Osteoblast (primary cell): ENCODE measurements around the gene PFN3. TPM values are rescaled to one million over a fixed set of nuclear protein-coding genes. Genes with fewer than 3 reads are reported as not detected.

Experiments
- DNase-seq: peaks from one replicate; pipeline ENCODE4 v3.0.0; 2011; ENCODE audit warnings: low spot score, mixed read lengths; ENCODE audit not compliant: insufficient read length; ENCODE audit errors: missing footprints
- H2AFZ ChIP-seq: 2 replicates; pipeline ENCODE4 v1.6.0; 2011; ENCODE audit warnings: mild to moderate bottlenecking, low read length
- H3K27ac ChIP-seq: 2 replicates; pipeline ENCODE4 v1.5.1; 2011; ENCODE audit warnings: mild to moderate bottlenecking, low read depth, low read length, moderate library complexity
- H3K27me3 ChIP-seq: 2 replicates; pipeline ENCODE4 v1.6.0; 2012; ENCODE audit warnings: mild to moderate bottlenecking, control low read depth, inconsistent platforms, low read length, moderate library complexity; ENCODE audit not compliant: insufficient read depth
- H3K36me3 ChIP-seq: 2 replicates; pipeline ENCODE4 v1.5.1; 2011; ENCODE audit warnings: mild to moderate bottlenecking, low read length, control low read depth, moderate library complexity; ENCODE audit not compliant: insufficient read depth
- H3K4me1 ChIP-seq: 2 replicates; pipeline ENCODE4 v1.5.1; 2011; ENCODE audit warnings: mild to moderate bottlenecking, low read length, control low read depth, moderate library complexity; ENCODE audit not compliant: insufficient read depth
- H3K4me2 ChIP-seq: 2 replicates; pipeline ENCODE4 v1.6.0; 2011; ENCODE audit warnings: mild to moderate bottlenecking, low read length; ENCODE audit not compliant: insufficient read depth
- H3K4me3 ChIP-seq: fragments of 200-600 bp; sonication (generic); 3 replicates; pipeline ENCODE4 v1.5.1; 2012; ENCODE audit warnings: mild to moderate bottlenecking, low read length, inconsistent platforms; ENCODE audit not compliant: insufficient read depth
- H3K79me2 ChIP-seq: 2 replicates; pipeline ENCODE4 v1.6.0; 2012; ENCODE audit warnings: mild to moderate bottlenecking, low read length, control low read depth, inconsistent platforms; ENCODE audit not compliant: insufficient read depth
- H3K9me3 ChIP-seq: 2 replicates; pipeline ENCODE4 v1.5.1; 2011; ENCODE audit warnings: low read depth, low read length, control low read depth
- H4K20me1 ChIP-seq: 2 replicates; pipeline ENCODE4 v1.6.0; 2012; ENCODE audit warnings: mild to moderate bottlenecking, low read length, control low read depth; ENCODE audit not compliant: insufficient read depth
- total RNA-seq: library from RNA; depleted of rRNA; stranded (reverse); fragments of >200 nt; gene quantifications from 2 replicates; pipeline ENCODE4 v1.2.3, GENCODE V29; 2012
- TF ChIP-seq, protein P1 (sequence below): IDR thresholded peaks from 2 replicates; pipeline ENCODE4 v1.5.1; 2011; ENCODE audit warnings: mild to moderate bottlenecking, low read depth, low read length, moderate library complexity; ENCODE audit errors: extremely low read depth

Gene PFN3
- total RNA-seq, 1 donor: not detected

DNA sequence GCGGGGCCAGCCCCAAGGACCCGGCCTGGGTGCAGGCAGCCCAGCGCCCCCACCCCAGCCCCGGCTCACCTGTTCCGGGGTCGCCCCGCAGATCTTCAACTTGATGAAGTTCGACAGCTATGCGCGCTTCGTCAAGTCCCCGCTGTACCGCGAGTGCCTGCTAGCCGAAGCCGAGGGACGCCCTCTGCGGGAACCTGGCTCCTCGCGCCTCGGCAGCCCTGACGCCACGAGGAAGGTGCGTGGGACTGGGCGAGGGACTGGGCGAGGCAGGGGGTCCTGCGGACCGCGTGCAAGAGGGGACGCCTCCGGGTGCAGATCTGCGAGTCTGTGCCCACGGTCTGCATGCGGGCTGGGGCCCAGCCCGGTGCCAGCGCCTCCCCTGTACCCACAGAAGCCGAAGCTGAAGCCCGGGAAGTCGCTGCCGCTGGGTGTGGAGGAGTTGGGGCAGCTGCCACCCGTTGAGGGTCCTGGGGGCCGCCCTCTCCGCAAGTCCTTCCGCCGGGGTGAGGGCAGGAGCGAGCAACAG is 33.1 kb downstream of the PFN3 start:
- no peak overlapping the region for H3K27ac ChIP-seq
- no peak for DNase-seq
- no peaks in the 10 kb centered on the region for H4K20me1 ChIP-seq
- H3K4me2 ChIP-seq: peak overlapping the region; percentile 76
- no peaks in the 10 kb centered on the region for H3K9me3 ChIP-seq
- TF ChIP-seq, protein P1, sequence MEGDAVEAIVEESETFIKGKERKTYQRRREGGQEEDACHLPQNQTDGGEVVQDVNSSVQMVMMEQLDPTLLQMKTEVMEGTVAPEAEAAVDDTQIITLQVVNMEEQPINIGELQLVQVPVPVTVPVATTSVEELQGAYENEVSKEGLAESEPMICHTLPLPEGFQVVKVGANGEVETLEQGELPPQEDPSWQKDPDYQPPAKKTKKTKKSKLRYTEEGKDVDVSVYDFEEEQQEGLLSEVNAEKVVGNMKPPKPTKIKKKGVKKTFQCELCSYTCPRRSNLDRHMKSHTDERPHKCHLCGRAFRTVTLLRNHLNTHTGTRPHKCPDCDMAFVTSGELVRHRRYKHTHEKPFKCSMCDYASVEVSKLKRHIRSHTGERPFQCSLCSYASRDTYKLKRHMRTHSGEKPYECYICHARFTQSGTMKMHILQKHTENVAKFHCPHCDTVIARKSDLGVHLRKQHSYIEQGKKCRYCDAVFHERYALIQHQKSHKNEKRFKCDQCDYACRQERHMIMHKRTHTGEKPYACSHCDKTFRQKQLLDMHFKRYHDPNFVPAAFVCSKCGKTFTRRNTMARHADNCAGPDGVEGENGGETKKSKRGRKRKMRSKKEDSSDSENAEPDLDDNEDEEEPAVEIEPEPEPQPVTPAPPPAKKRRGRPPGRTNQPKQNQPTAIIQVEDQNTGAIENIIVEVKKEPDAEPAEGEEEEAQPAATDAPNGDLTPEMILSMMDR: no peak
- H3K27me3 ChIP-seq: no peaks in the 10 kb centered on the region
- H2AFZ ChIP-seq: peak overlapping the region; percentile 83
- H3K4me1 ChIP-seq: peaks cover 13% of the 10 kb centered on the region
- H3K4me3 ChIP-seq: peak overlapping the region; percentile 70
- no peaks in the 10 kb centered on the region for H3K79me2 ChIP-seq
- no peaks in the 10 kb centered on the region for H3K36me3 ChIP-seq

GRCh38 chr5:177366528-177367322 is 33.7 kb downstream of the PFN3 start:
- Histone ChIP-seq H3K27ac (no peak overlapping the region), H3K36me3 (no peaks in the 10 kb centered on the region), H2AFZ (peak overlapping the region; percentile 88), H3K4me3 (peak overlapping the region; percentile 70), H3K4me1 (peaks cover 13% of the 10 kb centered on the region), H3K79me2 (no peaks in the 10 kb centered on the region), H3K9me3 (no peaks in the 10 kb centered on the region), H3K4me2 (peak overlapping the region; percentile 76), H4K20me1 (no peaks in the 10 kb centered on the region), H3K27me3 (no peaks in the 10 kb centered on the region)
- TF ChIP-seq, protein P1: no peak
- peak; percentile 100 for DNase-seq

GRCh38 chr5:177365845-177366527 is 34.5 kb downstream of the PFN3 start:
- no peaks in the 10 kb centered on the region for H3K79me2 ChIP-seq
- no peaks in the 10 kb centered on the region for H3K27me3 ChIP-seq
- no peak overlapping the region for H3K27ac ChIP-seq
- peak; percentile 82 for DNase-seq
- no peaks in the 10 kb centered on the region for H3K36me3 ChIP-seq
- H4K20me1 ChIP-seq: no peaks in the 10 kb centered on the region
- peak overlapping the region; percentile 76 for H3K4me2 ChIP-seq
- H2AFZ ChIP-seq: peak overlapping the region; percentile 88
- H3K9me3 ChIP-seq: no peaks in the 10 kb centered on the region
- H3K4me1 ChIP-seq: peaks cover 9% of the 10 kb centered on the region
- TF ChIP-seq, protein P1: no peak
- no peak overlapping the region for H3K4me3 ChIP-seq
